Body of pancreas (tissue), 4 donors: Measurements from ENCODE around the gene PTPN12.

ENCODE experiments used
- POLR2A ChIP-seq, 3 donors: fragments of 450-650 bp; IDR thresholded peaks; one replicate each; pipeline ENCODE4 v1.6.1; 2016; ENCODE audit warnings: antibody characterized with exemption in 3 of 3, mild to moderate bottlenecking in 2 of 3
- TF ChIP-seq, protein P1 (sequence below), 7 experiments: fragments of 450-650 bp in 4 of 7; fragments of 200-600 bp in 3 of 7; sonication (generic) in 3 of 7; IDR thresholded peaks; one replicate each; pipeline ENCODE4 v1.5.1; 2016 to 2019; ENCODE audit warnings: antibody characterized with exemption in 7 of 7

- TF ChIP-seq, protein P1, sequence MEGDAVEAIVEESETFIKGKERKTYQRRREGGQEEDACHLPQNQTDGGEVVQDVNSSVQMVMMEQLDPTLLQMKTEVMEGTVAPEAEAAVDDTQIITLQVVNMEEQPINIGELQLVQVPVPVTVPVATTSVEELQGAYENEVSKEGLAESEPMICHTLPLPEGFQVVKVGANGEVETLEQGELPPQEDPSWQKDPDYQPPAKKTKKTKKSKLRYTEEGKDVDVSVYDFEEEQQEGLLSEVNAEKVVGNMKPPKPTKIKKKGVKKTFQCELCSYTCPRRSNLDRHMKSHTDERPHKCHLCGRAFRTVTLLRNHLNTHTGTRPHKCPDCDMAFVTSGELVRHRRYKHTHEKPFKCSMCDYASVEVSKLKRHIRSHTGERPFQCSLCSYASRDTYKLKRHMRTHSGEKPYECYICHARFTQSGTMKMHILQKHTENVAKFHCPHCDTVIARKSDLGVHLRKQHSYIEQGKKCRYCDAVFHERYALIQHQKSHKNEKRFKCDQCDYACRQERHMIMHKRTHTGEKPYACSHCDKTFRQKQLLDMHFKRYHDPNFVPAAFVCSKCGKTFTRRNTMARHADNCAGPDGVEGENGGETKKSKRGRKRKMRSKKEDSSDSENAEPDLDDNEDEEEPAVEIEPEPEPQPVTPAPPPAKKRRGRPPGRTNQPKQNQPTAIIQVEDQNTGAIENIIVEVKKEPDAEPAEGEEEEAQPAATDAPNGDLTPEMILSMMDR (IDR thresholded peaks at IDR 0.05), result no peak
- no peak for TF ChIP-seq POLR2A (IDR thresholded peaks at IDR 0.05)
Measured at GRCh38 chr7:77488986-77489385, 48.1 kb upstream of the PTPN12 start.
